Breast epithelium (tissue), 4 donors: ENCODE data around the gene DCST1. TPM values are rescaled to one million over a fixed set of nuclear protein-coding genes. Genes with fewer than 3 reads are reported as not detected.

Source experiments
- DNase-seq, 2 donors: peaks; one replicate each; pipeline ENCODE4 v3.0.0-alpha.2; 2019; ENCODE audit warnings: low spot score in 2 of 2
- H3K27ac ChIP-seq, 2 donors: fragments of 200-600 bp; sonication (generic) in 1 of 2; one replicate each; pipeline ENCODE4 v1.5.1; 2016 to 2019; ENCODE audit warnings: mild to moderate bottlenecking in 1 of 2
- H3K27me3 ChIP-seq, 2 donors: fragments of 200-600 bp; sonication (generic) in 1 of 2; one replicate each; pipeline versions ENCODE4 v1.5.1 to v1.6.0; 2017 to 2019; ENCODE audit warnings: control low read depth in 1 of 2, mild to moderate bottlenecking in 1 of 2
- H3K36me3 ChIP-seq: fragments of 200-600 bp; one replicate; pipeline ENCODE4 v1.5.1; 2019
- H3K4me1 ChIP-seq, 2 donors: fragments of 200-600 bp; sonication (generic); one replicate each; pipeline ENCODE4 v1.5.1; 2016 to 2019; ENCODE audit warnings: control low read depth in 1 of 2
- H3K4me3 ChIP-seq, 3 donors: fragments of 200-600 bp; sonication (generic); 1 replicate in 2 of 3; 2 replicates in 1 of 3; pipeline ENCODE4 v1.5.1; 2016 to 2019; ENCODE audit warnings: mild to moderate bottlenecking in 3 of 3, moderate library complexity in 2 of 3
- H3K9me3 ChIP-seq, 2 donors: fragments of 200-600 bp; sonication (generic) in 1 of 2; one replicate each; pipeline ENCODE4 v1.5.1; 2016 to 2019; ENCODE audit warnings: control low read depth in 1 of 2
- POLR2A ChIP-seq: fragments of 450-650 bp; IDR thresholded peaks from one replicate; pipeline ENCODE4 v1.6.1; 2016; ENCODE audit warnings: antibody characterized with exemption, mild to moderate bottlenecking, moderate library complexity
- POLR2AphosphoS5 ChIP-seq, 3 donors: sonication (generic); formaldehyde crosslinking; IDR thresholded peaks; one replicate each; pipeline ENCODE4 v1.6.1; 2017; ENCODE audit warnings: antibody characterized with exemption in 3 of 3
- intact Hi-C: fragments of 100-400 bp; cut with DNase I; formaldehyde crosslinking; loops from one replicate; pipeline ENCODE4 v1.15.1; 2023; ENCODE audit warnings: low total_unique reads
- total RNA-seq, 3 donors: library from RNA; depleted of rRNA; stranded (reverse); fragments of >200 nt; gene quantifications; one replicate each; pipeline ENCODE4 v1.1.0, GENCODE V29; 2016
- TF ChIP-seq, protein P1 (sequence below), 3 donors: fragments of 450-650 bp; IDR thresholded peaks; one replicate each; pipeline ENCODE4 v1.5.1; 2016 to 2017; ENCODE audit warnings: antibody characterized with exemption in 3 of 3, mild to moderate bottlenecking in 3 of 3, moderate library complexity in 3 of 3

DCST1 gene
- total RNA-seq, 3 donors from 2014 or later, result 0.16 to 0.66 (median 0.44) TPM

DNA sequence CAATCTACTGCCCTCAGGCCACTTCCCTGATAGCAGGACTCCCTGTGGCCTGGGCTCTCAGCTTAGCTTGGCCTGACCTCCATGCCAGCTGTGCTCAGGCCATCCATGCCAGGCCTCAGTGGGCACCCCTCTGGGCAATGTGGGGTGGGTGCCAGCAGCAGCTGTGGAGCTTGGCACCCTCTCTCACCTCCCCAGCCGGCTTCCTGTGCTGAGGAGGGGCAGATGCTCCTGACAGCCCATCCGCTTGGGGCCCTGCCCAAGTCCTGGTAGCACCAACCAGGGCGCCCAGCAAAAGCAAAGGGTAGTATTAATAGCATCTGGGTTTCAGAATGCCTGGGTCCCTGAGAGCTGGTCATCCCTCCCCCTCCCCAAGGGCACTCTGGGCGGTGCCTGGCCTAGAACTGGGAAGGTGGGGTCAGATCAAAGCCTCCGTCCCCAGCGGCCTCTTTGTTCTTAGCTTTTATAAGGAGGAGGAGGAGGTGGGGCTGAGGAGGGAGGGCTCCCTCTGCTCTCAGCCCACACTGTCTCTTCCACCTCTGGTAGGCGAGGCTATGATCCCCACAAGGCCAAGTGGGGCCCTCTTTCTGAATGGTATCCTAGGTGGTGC is 36.0 kb downstream of the DCST1 start:
- Histone ChIP-seq H3K36me3 (no peaks in the 10 kb centered on the region), H3K4me3 (no peak overlapping the region), H3K9me3 (no peaks in the 10 kb centered on the region), H3K27me3 (no peaks in the 10 kb centered on the region), H3K27ac (no peak overlapping the region), H3K4me1 (peaks cover 0 to 9% of the 10 kb centered on the region in 2 donors)
- intact Hi-C loops, result loop anchor here (10.0 kb wide), 1 partner anchor 115 kb away; the partner anchor contains the start of gene PBXIP1
- TF ChIP-seq POLR2AphosphoS5 (IDR thresholded peaks at IDR 0.05) (no peak), POLR2A (no peak)
- TF ChIP-seq, protein P1, sequence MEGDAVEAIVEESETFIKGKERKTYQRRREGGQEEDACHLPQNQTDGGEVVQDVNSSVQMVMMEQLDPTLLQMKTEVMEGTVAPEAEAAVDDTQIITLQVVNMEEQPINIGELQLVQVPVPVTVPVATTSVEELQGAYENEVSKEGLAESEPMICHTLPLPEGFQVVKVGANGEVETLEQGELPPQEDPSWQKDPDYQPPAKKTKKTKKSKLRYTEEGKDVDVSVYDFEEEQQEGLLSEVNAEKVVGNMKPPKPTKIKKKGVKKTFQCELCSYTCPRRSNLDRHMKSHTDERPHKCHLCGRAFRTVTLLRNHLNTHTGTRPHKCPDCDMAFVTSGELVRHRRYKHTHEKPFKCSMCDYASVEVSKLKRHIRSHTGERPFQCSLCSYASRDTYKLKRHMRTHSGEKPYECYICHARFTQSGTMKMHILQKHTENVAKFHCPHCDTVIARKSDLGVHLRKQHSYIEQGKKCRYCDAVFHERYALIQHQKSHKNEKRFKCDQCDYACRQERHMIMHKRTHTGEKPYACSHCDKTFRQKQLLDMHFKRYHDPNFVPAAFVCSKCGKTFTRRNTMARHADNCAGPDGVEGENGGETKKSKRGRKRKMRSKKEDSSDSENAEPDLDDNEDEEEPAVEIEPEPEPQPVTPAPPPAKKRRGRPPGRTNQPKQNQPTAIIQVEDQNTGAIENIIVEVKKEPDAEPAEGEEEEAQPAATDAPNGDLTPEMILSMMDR (IDR thresholded peaks at IDR 0.05), result no peak
- DNase-seq, result no peak

DNA sequence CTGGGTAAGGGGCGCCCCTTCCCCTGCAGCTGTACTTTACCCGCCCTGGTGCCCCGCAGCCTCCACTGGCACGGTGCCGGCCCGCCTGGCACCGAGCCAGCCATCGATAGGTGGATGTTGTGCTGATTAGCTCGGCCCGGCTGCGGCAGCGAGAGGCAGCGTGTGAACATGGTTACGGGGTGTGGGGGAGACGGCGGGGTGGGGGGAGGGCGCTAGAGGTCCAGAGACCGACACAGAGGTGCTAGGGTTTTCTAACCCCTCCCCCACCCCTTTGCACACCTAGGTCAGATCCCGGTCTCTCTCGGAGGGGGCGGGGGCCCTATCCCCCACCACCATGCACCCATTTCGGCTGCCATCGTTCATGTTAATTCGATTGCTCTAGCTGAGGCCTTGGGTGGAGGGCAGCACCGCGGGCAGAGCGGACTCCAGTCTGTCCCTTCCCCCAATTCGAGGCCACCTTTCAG is 36.6 kb downstream of the DCST1 start:
- H3K4me3 ChIP-seq, result peak overlapping the region; percentile 37 to 72 (median 49)
- intact Hi-C loops, result no loop called here
- H3K4me1 ChIP-seq, result peaks cover 0 to 6% of the 10 kb centered on the region in 2 donors
- no peaks in the 10 kb centered on the region for H3K36me3 ChIP-seq
- no peak for DNase-seq
- peak overlapping the region; percentile 51 to 73 for H3K27ac ChIP-seq
- no peak for TF ChIP-seq POLR2AphosphoS5 (IDR thresholded peaks at IDR 0.05)
- no peak for TF ChIP-seq POLR2A
- TF ChIP-seq, protein P1 (IDR thresholded peaks at IDR 0.05), result no peak
- H3K27me3 ChIP-seq, result no peaks in the 10 kb centered on the region
- no peaks in the 10 kb centered on the region for H3K9me3 ChIP-seq

DNA sequence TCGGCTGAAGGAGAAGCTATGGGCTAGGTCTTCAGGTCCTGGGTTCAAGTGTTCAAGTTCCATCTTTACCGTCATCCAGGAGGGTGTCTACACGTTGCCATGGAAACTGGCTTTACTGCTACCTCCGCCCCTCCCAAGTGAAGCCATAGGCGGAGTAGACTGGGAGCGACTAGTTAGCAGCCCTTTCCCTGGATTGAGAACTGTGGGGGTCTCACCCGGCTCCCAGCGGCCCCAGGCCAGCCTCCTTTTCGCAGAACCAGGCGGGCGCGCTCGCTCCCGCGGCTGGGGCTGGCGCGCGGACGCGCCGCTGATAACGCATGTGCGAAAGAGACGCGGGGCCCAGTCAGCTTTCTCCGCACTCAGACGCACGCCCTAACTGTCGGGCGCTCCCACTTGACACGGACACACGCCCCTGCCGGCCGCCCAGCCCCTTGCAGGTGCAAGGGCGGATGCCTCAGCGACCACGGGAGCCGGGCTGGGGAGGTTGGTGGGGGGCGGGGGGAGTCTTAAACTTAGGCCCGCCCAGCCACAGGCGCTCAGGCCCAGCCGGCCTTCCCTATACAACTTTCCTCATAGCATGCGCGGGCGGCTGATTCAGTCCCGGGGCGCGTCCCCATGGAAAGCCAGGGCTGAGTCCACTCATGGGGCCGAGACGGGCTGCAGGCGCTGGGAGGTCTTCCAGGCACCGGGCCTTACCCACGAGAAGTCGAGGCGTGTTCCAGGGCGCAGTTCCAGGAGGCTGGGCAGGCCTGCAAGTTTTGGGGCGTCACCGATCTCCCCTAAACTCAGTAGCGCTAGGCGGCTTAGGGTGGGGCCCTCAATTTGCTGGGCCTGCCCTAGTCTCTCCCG is 37.3 kb downstream of the DCST1 start:
- Histone ChIP-seq H3K9me3 (no peaks in the 10 kb centered on the region), H3K4me1 (peaks cover 0 to 6% of the 10 kb centered on the region in 2 donors), H3K36me3 (no peaks in the 10 kb centered on the region), H3K27me3 (no peaks in the 10 kb centered on the region), H3K27ac (peak overlapping the region; percentile 51 to 73), H3K4me3 (peak overlapping the region; percentile 37 to 72 (median 49))
- intact Hi-C loops, result no loop called here
- TF ChIP-seq POLR2AphosphoS5 (IDR thresholded peaks at IDR 0.05) (peak in 2 of 3 donors; percentile 20 to 39), POLR2A (no peak)
- TF ChIP-seq, protein P1 (IDR thresholded peaks at IDR 0.05), result no peak
- no peak for DNase-seq

DNA sequence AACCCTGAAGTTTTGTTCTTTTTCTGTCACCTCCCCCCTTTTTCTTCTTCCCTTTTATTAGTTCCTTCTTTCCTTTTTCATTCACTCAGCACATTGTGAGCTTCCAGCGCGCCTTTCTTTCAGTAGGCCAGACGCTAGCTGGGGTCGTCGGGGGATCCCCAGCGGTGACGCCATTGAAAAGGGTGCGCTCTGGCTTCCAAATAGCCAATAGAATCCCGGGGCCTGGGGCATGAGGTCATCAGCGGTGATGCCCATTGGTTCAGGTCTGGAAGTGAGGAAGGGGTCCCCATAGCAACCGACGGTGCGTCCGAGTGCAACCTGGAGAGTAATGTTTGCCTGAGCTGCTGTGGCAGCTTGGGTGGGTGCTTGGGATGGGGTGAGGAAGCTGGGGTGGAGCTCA is 38.1 kb downstream of the DCST1 start:
- Histone ChIP-seq H3K4me1 (peaks cover 0 to 6% of the 10 kb centered on the region in 2 donors), H3K27ac (peak overlapping the region in 1 of 2 donors; percentile 51), H3K4me3 (no peak overlapping the region), H3K9me3 (no peaks in the 10 kb centered on the region), H3K27me3 (no peaks in the 10 kb centered on the region), H3K36me3 (no peaks in the 10 kb centered on the region)
- DNase-seq, result no peak
- intact Hi-C loops, result no loop called here
- TF ChIP-seq, protein P1 (IDR thresholded peaks at IDR 0.05), result no peak
- TF ChIP-seq POLR2A (no peak), POLR2AphosphoS5 (IDR thresholded peaks at IDR 0.05) (no peak)
